Progenitor cell of endocrine pancreas (in vitro differentiated cells): ENCODE measurements around the gene KSR2. TPM values are rescaled to one million over a fixed set of nuclear protein-coding genes. Genes with fewer than 3 reads are reported as not detected.

Experiments used
- DNase-seq: peaks from one replicate; pipeline ENCODE4 v3.0.0; 2021; ENCODE audit warnings: low spot score; ENCODE audit not compliant: unreplicated experiment
- H3K27ac Mint-ChIP-seq: 2 replicates; pipeline ENCODE4 v1.8.0; 2021; ENCODE audit warnings: mild to moderate bottlenecking, moderate library complexity, mixed read lengths
- H3K27me3 Mint-ChIP-seq: 2 replicates; pipeline ENCODE4 v1.8.0; 2021; ENCODE audit warnings: mixed read lengths
- H3K36me3 Mint-ChIP-seq: 2 replicates; pipeline ENCODE4 v1.8.0; 2022; ENCODE audit warnings: mixed read lengths; ENCODE audit not compliant: insufficient read depth
- H3K4me1 Mint-ChIP-seq: 2 replicates; pipeline ENCODE4 v1.8.0; 2021; ENCODE audit warnings: low read depth, mixed read lengths
- H3K4me3 Mint-ChIP-seq: 2 replicates; pipeline ENCODE4 v1.8.0; 2021; ENCODE audit warnings: low read depth, mild to moderate bottlenecking, moderate library complexity, mixed read lengths
- H3K9me3 Mint-ChIP-seq: 2 replicates; pipeline ENCODE4 v1.8.0; 2021; ENCODE audit warnings: low read depth, mixed read lengths
- total RNA-seq: library from RNA; stranded (reverse); gene quantifications from 2 replicates; pipeline ENCODE4 v1.2.1, GENCODE V29; 2021
- TF ChIP-seq, protein P1 (sequence below): fragments of 200-600 bp; sonication (generic); IDR thresholded peaks from one replicate; pipeline ENCODE4 v1.5.0; 2021; ENCODE audit warnings: antibody characterized with exemption, mild to moderate bottlenecking; ENCODE audit not compliant: unreplicated experiment

Gene KSR2
- total RNA-seq, 1 donor from 2014 or later: 1.8 TPM

DNA sequence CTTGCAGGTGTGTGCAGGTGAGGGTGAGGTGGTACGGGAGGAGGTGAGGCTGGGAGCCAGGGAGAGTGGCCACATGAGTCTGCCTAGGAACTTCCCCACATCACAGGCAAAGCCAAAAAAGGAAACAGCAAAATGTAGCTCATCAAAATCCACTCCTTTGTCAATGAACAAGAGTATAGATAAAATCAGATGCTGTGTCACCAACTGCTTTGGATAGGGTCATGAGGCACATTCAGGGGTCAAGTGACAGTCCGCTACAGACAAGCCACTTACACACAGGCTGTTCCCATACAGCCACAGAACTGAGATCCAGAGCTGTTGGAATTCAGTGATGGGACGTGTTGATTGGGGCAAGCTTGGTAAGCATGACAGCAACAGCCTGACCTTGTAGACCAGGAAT is 507.1 kb downstream of the KSR2 start:
- H3K4me3 Mint-ChIP-seq: no peak overlapping the region
- no peaks in the 10 kb centered on the region for H3K4me1 Mint-ChIP-seq
- no peaks in the 10 kb centered on the region for H3K36me3 Mint-ChIP-seq
- TF ChIP-seq, protein P1, sequence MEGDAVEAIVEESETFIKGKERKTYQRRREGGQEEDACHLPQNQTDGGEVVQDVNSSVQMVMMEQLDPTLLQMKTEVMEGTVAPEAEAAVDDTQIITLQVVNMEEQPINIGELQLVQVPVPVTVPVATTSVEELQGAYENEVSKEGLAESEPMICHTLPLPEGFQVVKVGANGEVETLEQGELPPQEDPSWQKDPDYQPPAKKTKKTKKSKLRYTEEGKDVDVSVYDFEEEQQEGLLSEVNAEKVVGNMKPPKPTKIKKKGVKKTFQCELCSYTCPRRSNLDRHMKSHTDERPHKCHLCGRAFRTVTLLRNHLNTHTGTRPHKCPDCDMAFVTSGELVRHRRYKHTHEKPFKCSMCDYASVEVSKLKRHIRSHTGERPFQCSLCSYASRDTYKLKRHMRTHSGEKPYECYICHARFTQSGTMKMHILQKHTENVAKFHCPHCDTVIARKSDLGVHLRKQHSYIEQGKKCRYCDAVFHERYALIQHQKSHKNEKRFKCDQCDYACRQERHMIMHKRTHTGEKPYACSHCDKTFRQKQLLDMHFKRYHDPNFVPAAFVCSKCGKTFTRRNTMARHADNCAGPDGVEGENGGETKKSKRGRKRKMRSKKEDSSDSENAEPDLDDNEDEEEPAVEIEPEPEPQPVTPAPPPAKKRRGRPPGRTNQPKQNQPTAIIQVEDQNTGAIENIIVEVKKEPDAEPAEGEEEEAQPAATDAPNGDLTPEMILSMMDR: no peak
- peaks cover 59% of the 10 kb centered on the region for H3K27me3 Mint-ChIP-seq
- DNase-seq: no peak
- no peaks in the 10 kb centered on the region for H3K9me3 Mint-ChIP-seq
- H3K27ac Mint-ChIP-seq: no peak overlapping the region

DNA sequence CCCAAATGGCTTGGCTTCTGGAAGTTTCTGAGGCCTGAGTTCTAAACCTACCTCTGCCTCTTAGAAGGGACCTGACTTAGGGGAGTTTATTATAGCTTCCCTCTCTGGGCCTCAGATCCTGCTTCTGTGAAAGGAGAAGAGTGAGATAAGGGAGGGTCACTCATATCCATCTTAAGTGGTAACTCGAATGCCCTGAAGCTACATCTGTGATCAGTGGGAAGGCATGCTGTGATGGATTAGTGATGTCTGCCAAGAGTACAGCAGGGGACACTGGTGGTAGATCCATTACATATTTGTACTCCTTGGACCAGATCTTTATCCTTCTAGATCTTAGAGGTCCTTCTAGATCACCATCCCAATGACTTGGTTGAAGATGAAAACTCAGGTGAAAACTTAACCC is 509.6 kb downstream of the KSR2 start:
- Mint-ChIP-seq H3K9me3 (no peaks in the 10 kb centered on the region), H3K36me3 (no peaks in the 10 kb centered on the region), H3K4me1 (no peaks in the 10 kb centered on the region), H3K27me3 (peaks cover 57% of the 10 kb centered on the region), H3K27ac (no peak overlapping the region), H3K4me3 (no peak overlapping the region)
- TF ChIP-seq, protein P1: no peak
- DNase-seq: no peak

DNA sequence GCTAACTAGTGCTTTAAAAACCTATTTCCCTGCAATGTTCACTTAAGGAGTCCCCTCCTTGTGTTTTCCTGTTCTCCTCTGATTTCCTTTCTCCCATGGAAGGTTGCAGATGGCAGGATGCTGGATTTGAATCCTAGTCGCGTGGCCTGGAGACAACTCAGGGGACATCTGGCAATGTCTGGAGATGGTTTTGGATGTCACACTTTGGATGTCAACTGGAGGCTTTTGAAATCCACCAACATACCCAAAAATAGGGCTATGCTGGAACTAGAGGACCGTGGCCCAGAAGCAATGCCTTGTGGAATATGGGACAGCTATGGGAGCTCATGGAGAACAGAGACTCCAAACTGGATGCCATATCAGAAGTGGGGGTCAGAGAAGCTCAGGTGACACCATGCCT is 511.6 kb downstream of the KSR2 start:
- TF ChIP-seq, protein P1: no peak
- Mint-ChIP-seq H3K4me1 (no peaks in the 10 kb centered on the region), H3K27ac (no peak overlapping the region), H3K27me3 (peaks cover 50% of the 10 kb centered on the region), H3K36me3 (no peaks in the 10 kb centered on the region), H3K9me3 (no peaks in the 10 kb centered on the region), H3K4me3 (no peak overlapping the region)
- DNase-seq: no peak

DNA sequence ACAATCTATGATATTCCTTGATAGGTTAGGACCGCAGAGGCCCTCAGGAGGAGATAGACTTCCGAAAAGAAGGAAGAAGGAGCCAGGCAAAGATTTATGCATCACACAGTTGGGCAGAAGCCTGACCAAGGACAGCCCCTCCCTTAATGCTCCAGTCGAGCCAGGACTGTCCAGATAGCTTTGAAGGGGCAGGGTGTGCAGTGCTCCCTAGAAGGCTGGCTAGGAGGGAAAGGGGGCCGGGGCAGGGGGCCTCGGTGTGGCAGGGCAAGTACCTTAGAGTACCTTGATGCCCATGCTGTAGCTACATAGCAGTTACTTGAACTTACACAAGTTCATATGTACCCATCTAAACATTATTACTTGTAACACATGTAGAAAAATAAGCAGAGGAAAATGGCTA is 512.7 kb downstream of the KSR2 start:
- Mint-ChIP-seq H3K4me1 (no peaks in the 10 kb centered on the region), H3K4me3 (no peak overlapping the region), H3K27ac (no peak overlapping the region), H3K27me3 (peaks cover 55% of the 10 kb centered on the region), H3K9me3 (no peaks in the 10 kb centered on the region), H3K36me3 (no peaks in the 10 kb centered on the region)
- DNase-seq: no peak
- TF ChIP-seq, protein P1: no peak

DNA sequence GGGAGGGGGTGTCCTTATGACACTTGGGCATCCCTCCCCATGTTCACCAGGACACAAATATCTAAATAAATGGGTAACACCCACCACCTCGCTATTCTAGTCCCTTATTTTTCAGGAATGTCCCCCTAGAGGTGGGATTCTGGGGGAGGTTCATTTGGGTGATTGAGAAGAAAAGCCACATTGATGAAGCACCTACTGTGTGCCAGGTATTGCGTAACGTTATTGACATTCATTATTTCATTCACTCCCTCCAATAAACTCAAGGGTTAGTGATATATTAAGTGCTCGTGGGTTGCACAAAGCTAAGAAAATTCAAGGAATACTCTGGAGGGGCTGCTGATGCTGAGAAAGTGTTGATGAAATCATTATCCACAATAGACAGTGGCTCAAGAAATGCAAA is 514.8 kb downstream of the KSR2 start:
- no peaks in the 10 kb centered on the region for H3K4me1 Mint-ChIP-seq
- peaks cover 51% of the 10 kb centered on the region for H3K27me3 Mint-ChIP-seq
- H3K4me3 Mint-ChIP-seq: no peak overlapping the region
- no peak overlapping the region for H3K27ac Mint-ChIP-seq
- DNase-seq: no peak
- H3K9me3 Mint-ChIP-seq: no peaks in the 10 kb centered on the region
- no peaks in the 10 kb centered on the region for H3K36me3 Mint-ChIP-seq
- TF ChIP-seq, protein P1: no peak
